GM12875 (cell line): Measurements from ENCODE around the gene PPP1R14B.

ENCODE experiments used
- H3K4me3 ChIP-seq: one replicate; pipeline ENCODE4 v1.5.1; 2011; ENCODE audit warnings: low read depth, low read length, control low read depth
- CTCF ChIP-seq: IDR thresholded peaks from 2 replicates; pipeline ENCODE4 v1.5.1; 2011; ENCODE audit warnings: low read depth, mild to moderate bottlenecking, control low read depth, inconsistent platforms, low read length, moderate library complexity, borderline replicate concordance; ENCODE audit not compliant: insufficient read depth

The PPP1R14B gene

GRCh38 chr11:64204464-64204989 lies 42.2 kb downstream of the PPP1R14B start:
- H3K4me3 ChIP-seq = no peak overlapping the region
- peak; percentile 71 for TF ChIP-seq CTCF

- TF ChIP-seq CTCF = no peak
- no peak overlapping the region for H3K4me3 ChIP-seq
These were observed 42.7 kb downstream of the PPP1R14B start for GRCh38 chr11:64204080-64204440.

- H3K4me3 ChIP-seq = no peak overlapping the region
- no peak for TF ChIP-seq CTCF
These were observed 43.2 kb downstream of the PPP1R14B start for GRCh38 chr11:64203421-64204079.

- TF ChIP-seq CTCF = no peak
These were observed 43.8 kb downstream of the PPP1R14B start for GRCh38 chr11:64202992-64203391.

GRCh38 chr11:64201543-64201942 lies 45.2 kb downstream of the PPP1R14B start:
- H3K4me3 ChIP-seq = no peak overlapping the region

More at GRCh38 chr11:64202992-64203391, 43.8 kb downstream of the PPP1R14B start:
- H3K4me3 ChIP-seq = no peak overlapping the region

GRCh38 chr11:64198511-64198910 lies 48.2 kb downstream of the PPP1R14B start:
- H3K4me3 ChIP-seq = no peak overlapping the region
- TF ChIP-seq CTCF = no peak

More at GRCh38 chr11:64201543-64201942, 45.2 kb downstream of the PPP1R14B start:
- no peak for TF ChIP-seq CTCF

GRCh38 chr11:64196626-64197025 lies 50.1 kb downstream of the PPP1R14B start:
- H3K4me3 ChIP-seq = no peak overlapping the region
- no peak for TF ChIP-seq CTCF
